Gastroesophageal sphincter (tissue), 4 donors: ENCODE measurements around the gene SETDB1. TPM values are rescaled to one million over a fixed set of nuclear protein-coding genes. Genes with fewer than 3 reads are reported as not detected.

Experiments used
- ATAC-seq: fragments of 150-250 bp; one replicate; pipeline ENCODE4 v1.9.1; 2016; ENCODE audit warnings: mild to moderate bottlenecking, moderate library complexity
- H3K27ac ChIP-seq, 4 donors: fragments of 200-600 bp; sonication (generic) in 3 of 4; 1 replicate in 3 of 4; 2 replicates in 1 of 4; pipeline ENCODE4 v1.5.1; 2016 to 2019
- H3K27me3 ChIP-seq: fragments of 200-600 bp; sonication (generic); one replicate; pipeline ENCODE4 v1.5.1; 2019
- H3K36me3 ChIP-seq, 2 donors: fragments of 200-600 bp; sonication (generic); one replicate each; pipeline ENCODE4 v1.5.1; 2019; ENCODE audit warnings: control low read depth in 1 of 2
- H3K4me1 ChIP-seq, 3 donors: fragments of 200-600 bp; sonication (generic); 1 replicate in 2 of 3; 2 replicates in 1 of 3; pipeline ENCODE4 v1.5.1; 2016 to 2019; ENCODE audit warnings: control low read depth in 2 of 3
- H3K4me3 ChIP-seq, 2 donors: fragments of 200-600 bp; sonication (generic); one replicate each; pipeline ENCODE4 v1.5.1; 2019; ENCODE audit warnings: mild to moderate bottlenecking in 1 of 2, moderate library complexity in 1 of 2
- H3K9me3 ChIP-seq, 3 donors: fragments of 200-600 bp; sonication (generic); one replicate each; pipeline ENCODE4 v1.5.1; 2017 to 2019; ENCODE audit warnings: control low read depth in 2 of 3
- EP300 ChIP-seq: sonication (generic); formaldehyde crosslinking; IDR thresholded peaks from one replicate; pipeline ENCODE4 v1.6.1; 2017; ENCODE audit warnings: antibody characterized with exemption, mild to moderate bottlenecking
- POLR2A ChIP-seq, 2 donors: fragments of 450-650 bp; IDR thresholded peaks; one replicate each; pipeline ENCODE4 v1.6.1; 2017; ENCODE audit warnings: antibody characterized with exemption in 2 of 2, mild to moderate bottlenecking in 2 of 2, moderate library complexity in 1 of 2
- POLR2AphosphoS5 ChIP-seq: sonication (generic); formaldehyde crosslinking; IDR thresholded peaks from one replicate; pipeline ENCODE4 v1.6.1; 2017; ENCODE audit warnings: antibody characterized with exemption
- WGBS, 2 donors: methylation state at CpG; one replicate each; pipeline ENCODE4 v1.1.5; 2018; ENCODE audit warnings: low coverage in 1 of 2; 5-methylcytosine and 5-hydroxymethylcytosine counted together
- total RNA-seq, 4 donors: library from RNA; depleted of rRNA; stranded (reverse); fragments of >200 nt; gene quantifications; one replicate each; pipeline ENCODE4 v1.1.0, GENCODE V29; 2016
- TF ChIP-seq, protein P1 (sequence below), 4 experiments: fragments of 200-600 bp in 2 of 4; fragments of 450-650 bp in 2 of 4; sonication (generic) in 1 of 4; IDR thresholded peaks; one replicate each; pipeline ENCODE4 v1.5.1; 2017 to 2019; ENCODE audit warnings: antibody characterized with exemption in 4 of 4, mild to moderate bottlenecking in 2 of 4, moderate library complexity in 2 of 4

Gene SETDB1
- total RNA-seq, 4 donors from 2014 or later, result 21.9 to 32.2 (median 28.7) TPM

DNA sequence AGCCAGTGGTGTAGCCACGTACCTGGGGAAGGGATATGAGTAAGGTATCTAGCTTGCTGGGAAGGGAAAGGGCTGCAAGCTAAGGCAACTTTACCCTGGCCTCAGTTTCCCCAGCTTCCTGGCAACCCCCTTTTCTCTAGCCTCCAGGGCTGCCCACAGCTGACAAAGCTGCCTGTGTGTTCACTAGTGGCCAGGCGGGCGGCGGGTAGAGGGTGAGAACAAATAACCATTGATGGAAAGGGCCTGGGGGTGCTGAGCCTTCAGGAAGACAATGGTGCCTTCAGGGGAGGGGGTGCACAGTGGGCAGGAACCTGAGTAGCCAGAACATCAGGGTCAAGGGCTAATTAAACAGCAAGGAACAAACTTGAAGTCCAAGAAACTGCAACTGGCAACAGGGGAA lies 42.3 kb downstream of the SETDB1 start:
- H3K9me3 ChIP-seq, result no peaks in the 10 kb centered on the region
- no peak for TF ChIP-seq POLR2A (IDR thresholded peaks at IDR 0.05)
- TF ChIP-seq POLR2AphosphoS5, result no peak
- TF ChIP-seq, protein P1, sequence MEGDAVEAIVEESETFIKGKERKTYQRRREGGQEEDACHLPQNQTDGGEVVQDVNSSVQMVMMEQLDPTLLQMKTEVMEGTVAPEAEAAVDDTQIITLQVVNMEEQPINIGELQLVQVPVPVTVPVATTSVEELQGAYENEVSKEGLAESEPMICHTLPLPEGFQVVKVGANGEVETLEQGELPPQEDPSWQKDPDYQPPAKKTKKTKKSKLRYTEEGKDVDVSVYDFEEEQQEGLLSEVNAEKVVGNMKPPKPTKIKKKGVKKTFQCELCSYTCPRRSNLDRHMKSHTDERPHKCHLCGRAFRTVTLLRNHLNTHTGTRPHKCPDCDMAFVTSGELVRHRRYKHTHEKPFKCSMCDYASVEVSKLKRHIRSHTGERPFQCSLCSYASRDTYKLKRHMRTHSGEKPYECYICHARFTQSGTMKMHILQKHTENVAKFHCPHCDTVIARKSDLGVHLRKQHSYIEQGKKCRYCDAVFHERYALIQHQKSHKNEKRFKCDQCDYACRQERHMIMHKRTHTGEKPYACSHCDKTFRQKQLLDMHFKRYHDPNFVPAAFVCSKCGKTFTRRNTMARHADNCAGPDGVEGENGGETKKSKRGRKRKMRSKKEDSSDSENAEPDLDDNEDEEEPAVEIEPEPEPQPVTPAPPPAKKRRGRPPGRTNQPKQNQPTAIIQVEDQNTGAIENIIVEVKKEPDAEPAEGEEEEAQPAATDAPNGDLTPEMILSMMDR (IDR thresholded peaks at IDR 0.05), result no peak
- no peak for TF ChIP-seq EP300
- ATAC-seq, result no peak
- H3K27ac ChIP-seq, result peak overlapping the region in 2 of 4 donors; percentile 15 to 27
- no peaks in the 10 kb centered on the region for H3K27me3 ChIP-seq
- peaks cover 4 to 57% of the 10 kb centered on the region in 2 donors for H3K36me3 ChIP-seq
- H3K4me3 ChIP-seq, result no peak overlapping the region
- WGBS, 2 donors, result 91% methylated on average over 4 of the region's 4 CpGs; no CpG with 5 or more reads in 1 of the 2 donors
- H3K4me1 ChIP-seq, result peaks cover 10 to 56% (median 32%) of the 10 kb centered on the region in 3 donors

DNA sequence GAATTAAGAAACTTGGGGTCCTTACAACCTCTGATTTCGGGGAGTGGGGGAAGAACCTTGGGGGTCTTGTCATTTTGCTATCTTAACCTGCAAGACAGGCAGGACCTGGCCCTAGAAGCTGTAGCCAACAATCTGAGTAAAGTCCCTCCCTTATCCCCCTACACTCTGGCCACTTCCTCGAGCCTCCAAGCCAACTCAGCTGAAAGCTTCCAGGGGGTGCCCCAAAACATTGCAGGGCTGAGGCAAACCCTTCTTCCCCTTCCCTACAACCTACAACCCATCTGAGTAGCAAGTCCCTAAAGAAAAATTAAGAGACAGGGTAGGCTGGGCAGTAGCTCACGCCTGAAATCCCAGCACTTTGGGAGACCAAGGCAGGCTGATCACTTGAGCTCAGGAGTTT lies 43.5 kb downstream of the SETDB1 start:
- 53 to 63% methylated on average over 1 to 2 of the region's 3 CpGs for WGBS, 2 donors
- TF ChIP-seq, protein P1 (IDR thresholded peaks at IDR 0.05), result no peak
- TF ChIP-seq POLR2AphosphoS5 (no peak), POLR2A (IDR thresholded peaks at IDR 0.05) (no peak)
- Histone ChIP-seq H3K4me3 (no peak overlapping the region), H3K4me1 (peaks cover 10 to 58% (median 32%) of the 10 kb centered on the region in 3 donors), H3K9me3 (no peaks in the 10 kb centered on the region), H3K36me3 (peaks cover 4 to 46% of the 10 kb centered on the region in 2 donors), H3K27ac (peak overlapping the region in 1 of 4 donors; percentile 48), H3K27me3 (no peaks in the 10 kb centered on the region)
- ATAC-seq, result no peak

DNA sequence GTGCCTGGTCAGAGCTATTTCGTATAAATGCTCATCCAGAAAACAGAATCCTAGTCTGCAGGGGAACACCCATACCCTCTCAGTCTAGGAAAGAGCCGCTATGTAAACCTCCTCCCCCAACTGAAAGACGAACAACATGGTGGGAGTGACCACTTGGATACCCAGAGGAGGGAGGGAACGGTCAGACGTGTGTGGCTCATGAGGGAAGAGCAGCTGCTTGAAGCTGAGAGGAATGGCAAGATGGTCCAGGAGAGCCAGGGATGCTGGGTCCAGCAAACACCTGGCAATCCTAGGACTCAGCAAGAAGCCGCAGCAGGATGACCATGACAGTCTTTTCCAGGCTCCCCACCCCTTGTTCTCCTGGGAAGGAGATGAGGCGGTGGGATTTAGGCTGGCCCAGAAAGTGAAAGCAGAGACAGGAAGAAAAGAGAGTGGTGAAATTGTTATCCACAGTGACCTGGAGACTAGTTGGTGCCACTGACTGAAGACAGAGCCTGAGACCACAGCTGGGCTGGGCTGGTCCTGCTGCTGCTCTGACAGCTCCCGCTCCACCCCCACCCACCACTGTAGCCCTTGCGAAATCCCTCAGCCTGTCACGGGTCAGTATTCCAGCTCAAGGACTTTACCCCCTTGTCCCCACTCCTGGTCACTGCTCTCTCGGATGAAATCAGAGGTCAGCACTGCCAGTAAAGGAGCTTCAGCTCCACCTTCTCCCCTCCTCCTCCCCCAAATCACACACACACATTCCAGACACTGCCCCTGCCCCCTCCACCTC lies 44.8 kb downstream of the SETDB1 start:
- Histone ChIP-seq H3K27me3 (no peaks in the 10 kb centered on the region), H3K36me3 (peaks cover 4 to 32% of the 10 kb centered on the region in 2 donors), H3K9me3 (no peaks in the 10 kb centered on the region), H3K4me1 (peaks cover 10 to 67% (median 32%) of the 10 kb centered on the region in 3 donors), H3K27ac (peak overlapping the region; percentile 12 to 98 (median 96)), H3K4me3 (peak overlapping the region in 1 of 2 donors; percentile 93)
- TF ChIP-seq POLR2AphosphoS5, result peak; percentile 64
- no peak for TF ChIP-seq EP300
- WGBS, 2 donors, result 0 to 21% methylated on average over 2 to 9 of the region's 11 CpGs
- peak; percentile 81 for ATAC-seq

DNA sequence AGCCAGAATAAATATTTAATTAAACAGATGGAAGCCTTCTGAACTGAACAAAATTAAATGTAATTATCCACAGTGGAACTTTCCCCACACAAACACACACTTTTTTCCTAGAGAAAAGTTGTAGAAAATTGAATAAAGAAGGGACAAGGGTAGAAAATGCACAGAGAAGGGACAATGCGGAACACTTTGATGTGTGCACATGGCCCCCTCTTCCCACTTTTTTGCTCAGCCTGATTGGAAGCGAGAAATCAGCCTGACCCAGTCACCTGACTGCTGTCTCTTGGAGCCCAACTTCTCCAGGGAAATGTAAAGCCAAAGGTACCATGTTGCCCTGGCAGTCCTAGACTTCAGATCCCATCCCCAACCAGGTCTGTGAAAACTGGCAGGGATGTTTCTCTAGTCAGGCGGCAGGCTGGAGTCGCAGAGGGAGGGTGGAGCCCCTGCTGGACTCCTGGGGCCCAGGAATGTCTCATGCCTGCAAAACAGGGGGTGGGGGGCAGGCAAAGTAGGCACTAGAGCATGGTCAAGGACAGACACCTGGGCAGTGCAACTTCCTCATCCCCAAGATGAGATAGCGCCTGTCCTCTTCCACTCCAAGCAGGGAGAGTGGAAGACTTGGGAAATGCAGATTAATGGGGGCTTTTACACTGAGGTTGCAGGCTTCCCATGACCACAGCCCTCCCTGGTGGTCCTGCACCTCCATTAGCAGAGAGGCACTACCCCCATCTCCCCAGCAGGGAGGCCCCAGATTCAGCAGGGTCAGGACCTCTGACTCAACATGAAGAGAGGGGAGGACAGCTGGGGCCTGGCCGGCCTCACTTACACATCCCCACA lies 45.6 kb downstream of the SETDB1 start:
- Histone ChIP-seq H3K36me3 (peaks cover 4 to 24% of the 10 kb centered on the region in 2 donors), H3K9me3 (no peaks in the 10 kb centered on the region), H3K27ac (peak overlapping the region; percentile 12 to 98 (median 96)), H3K27me3 (no peaks in the 10 kb centered on the region), H3K4me3 (peak overlapping the region in 1 of 2 donors; percentile 93), H3K4me1 (peaks cover 10 to 73% (median 32%) of the 10 kb centered on the region in 3 donors)
- 45 to 48% methylated on average over 4 of the region's 6 CpGs for WGBS, 2 donors
- TF ChIP-seq POLR2AphosphoS5 (no peak), EP300 (no peak), POLR2A (IDR thresholded peaks at IDR 0.05) (no peak)
- TF ChIP-seq, protein P1 (IDR thresholded peaks at IDR 0.05), result no peak
- ATAC-seq, result no peak

DNA sequence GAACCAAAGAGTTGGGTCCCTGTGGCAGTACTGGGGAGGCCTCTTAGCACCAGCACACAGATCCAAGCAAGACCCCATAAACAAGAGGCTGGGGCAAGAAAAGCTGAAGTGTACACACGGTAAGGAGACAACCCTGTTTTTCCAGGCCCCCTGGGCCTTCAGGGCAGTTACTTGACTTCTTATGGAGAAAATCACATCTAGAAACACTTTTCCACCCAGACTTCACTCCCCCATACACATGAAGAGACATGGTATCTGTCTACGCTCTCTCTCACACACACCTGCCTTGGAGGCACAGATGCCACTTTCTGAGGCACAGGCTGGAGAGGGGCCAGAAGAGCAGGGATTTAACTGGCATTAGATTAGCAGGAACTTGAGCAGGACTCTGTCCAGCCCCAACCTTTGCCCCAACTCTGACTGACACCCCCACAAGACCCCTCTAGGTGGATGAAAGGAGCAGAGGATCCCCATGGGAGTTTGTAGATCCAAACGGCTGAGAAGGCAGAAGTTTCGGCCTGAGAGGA lies 46.3 kb downstream of the SETDB1 start:
- H3K27ac ChIP-seq, result peak overlapping the region in 3 of 4 donors; percentile 95 to 98 (median 96)
- peaks cover 0 to 17% of the 10 kb centered on the region in 2 donors for H3K36me3 ChIP-seq
- no peaks in the 10 kb centered on the region for H3K27me3 ChIP-seq
- no peak for ATAC-seq
- H3K4me1 ChIP-seq, result peaks cover 10 to 80% (median 32%) of the 10 kb centered on the region in 3 donors
- 39 to 52% methylated on average over 3 of the region's 4 CpGs for WGBS, 2 donors
- no peaks in the 10 kb centered on the region for H3K9me3 ChIP-seq
- no peak for TF ChIP-seq EP300
- TF ChIP-seq, protein P1 (IDR thresholded peaks at IDR 0.05), result no peak
- TF ChIP-seq POLR2A (IDR thresholded peaks at IDR 0.05), result no peak
- no peak for TF ChIP-seq POLR2AphosphoS5
- peak overlapping the region in 1 of 2 donors; percentile 93 for H3K4me3 ChIP-seq
